AG04449 (cell line): ENCODE data around the gene KBTBD3.

Experiments
- CTCF ChIA-PET: fragments of 350-600 bp; formaldehyde crosslinking; extraction: SDS; loops from one replicate; lab custom pipeline; 2021; ENCODE audit warnings: antibody characterized with exemption; lab: Yijun Ruan, JAX
- POLR2A ChIA-PET: fragments of 400-600, 350-600 bp; formaldehyde crosslinking; extraction: SDS; loops from one replicate; lab custom pipeline; 2020; ENCODE audit warnings: antibody characterized with exemption, inconsistent platforms; lab: Yijun Ruan, JAX
- DNase-seq: peaks from one replicate; pipeline ENCODE4 v3.0.0-alpha.2; 2010; ENCODE audit warnings: low read depth, low spot score
- H3K4me3 ChIP-seq: 2 replicates; pipeline ENCODE4 v1.5.1; 2011; ENCODE audit warnings: low read depth, mild to moderate bottlenecking, control low read depth, low read length
- CTCF ChIP-seq: IDR thresholded peaks from one replicate; pipeline ENCODE4 v1.5.1; 2011; ENCODE audit warnings: mild to moderate bottlenecking, moderate library complexity, low read length, control low read depth, inconsistent platforms; ENCODE audit not compliant: insufficient read depth; ENCODE audit errors: missing control alignments

KBTBD3 gene

GRCh38 chr11:106051103-106051502, 26.0 kb downstream of the KBTBD3 start:
- no peak for DNase-seq
- TF ChIP-seq CTCF: no peak
- ChIA-PET CTCF (no interaction called here), POLR2A (no interaction called here)
- H3K4me3 ChIP-seq: no peak overlapping the region

- TF ChIP-seq CTCF: no peak
- no peak overlapping the region for H3K4me3 ChIP-seq
- ChIA-PET CTCF (no interaction called here), POLR2A (no interaction called here)
- DNase-seq: no peak
These were observed 27.2 kb downstream of the KBTBD3 start for GRCh38 chr11:106049727-106050476.

GRCh38 chr11:106047631-106048030, 29.5 kb downstream of the KBTBD3 start:
- ChIA-PET POLR2A (no interaction called here), CTCF (no interaction called here)
- no peak for DNase-seq
- no peak overlapping the region for H3K4me3 ChIP-seq
- TF ChIP-seq CTCF: no peak

GRCh38 chr11:106043540-106043939, 33.6 kb downstream of the KBTBD3 start:
- POLR2A ChIA-PET: no interaction called here
- H3K4me3 ChIP-seq: no peak overlapping the region
- CTCF ChIA-PET: interaction anchor here (1.5 kb wide), 1 partner anchor 112 kb away, joined by 3 read pairs; no protein-coding TSS in a partner anchor
- no peak for DNase-seq
- TF ChIP-seq CTCF: no peak

GRCh38 chr11:106032861-106033260, 44.3 kb downstream of the KBTBD3 start:
- DNase-seq: no peak
- ChIA-PET CTCF (no interaction called here), POLR2A (no interaction called here)
- TF ChIP-seq CTCF: no peak
- H3K4me3 ChIP-seq: no peak overlapping the region

- H3K4me3 ChIP-seq: no peak overlapping the region
- no peak for DNase-seq
- POLR2A ChIA-PET: no interaction called here
- TF ChIP-seq CTCF: no peak
- CTCF ChIA-PET: no interaction called here
These were observed 45.2 kb downstream of the KBTBD3 start for GRCh38 chr11:106031936-106032335.
